Fibroblast of skin of right biceps (primary cell): ENCODE data around the gene CCDC116.
"Not testable (repeated sequence)": the region's sequence is repeated elsewhere in the genome, so short reads cannot be mapped to it uniquely, and the experiment has no call there.

Experiments
- DNase-seq: peaks from one replicate; pipeline ENCODE4 v3.0.0-alpha.2; 2013

The CCDC116 gene

GRCh38 chr22:21632237-21632895 lies at the start of gene CCDC116:
Gene CCDC116, plus strand, starts transcription at chr22:21632760. Its CDS starts 422 bp downstream, at chr22:21633182.
- peak; percentile 16 for DNase-seq

GRCh38 chr22:21582801-21583740 lies 49.5 kb upstream of the CCDC116 start:
- DNase-seq, result no peak

GRCh38 chr22:21585389-21585788 lies 47.2 kb upstream of the CCDC116 start:
- DNase-seq, result no peak

GRCh38 chr22:21587803-21588611 lies 44.6 kb upstream of the CCDC116 start:
- peak; percentile 18 for DNase-seq

GRCh38 chr22:21589396-21589795 lies 43.2 kb upstream of the CCDC116 start:
- DNase-seq, result no peak

GRCh38 chr22:21590809-21591641 lies 41.5 kb upstream of the CCDC116 start:
- DNase-seq, result no peak

GRCh38 chr22:21591695-21592094 lies 40.9 kb upstream of the CCDC116 start:
- no peak for DNase-seq

- DNase-seq, result no peak
Measured at GRCh38 chr22:21592422-21592821, 40.1 kb upstream of the CCDC116 start.

GRCh38 chr22:21593406-21594232 lies 38.9 kb upstream of the CCDC116 start:
- DNase-seq, result no peak

GRCh38 chr22:21594865-21595452 lies 37.6 kb upstream of the CCDC116 start:
- DNase-seq, result no peak

GRCh38 chr22:21596356-21597135 lies 36.0 kb upstream of the CCDC116 start:
- not testable (repeated sequence) for DNase-seq

GRCh38 chr22:21598302-21598701 lies 34.3 kb upstream of the CCDC116 start:
- no peak for DNase-seq

GRCh38 chr22:21599053-21599893 lies 33.3 kb upstream of the CCDC116 start:
- DNase-seq, result no peak

- DNase-seq, result no peak
Measured at GRCh38 chr22:21602579-21602978, 30.0 kb upstream of the CCDC116 start.

- no peak for DNase-seq
Measured at GRCh38 chr22:21603973-21604372, 28.6 kb upstream of the CCDC116 start.

- no peak for DNase-seq
Measured at GRCh38 chr22:21605887-21606564, 26.5 kb upstream of the CCDC116 start.

GRCh38 chr22:21606775-21607174 lies 25.8 kb upstream of the CCDC116 start:
- no peak for DNase-seq

GRCh38 chr22:21609556-21610157 lies 22.9 kb upstream of the CCDC116 start:
- DNase-seq, result not testable (repeated sequence)
